ENCODE results near the gene SUPT6H. TPM values are rescaled to one million over a fixed set of nuclear protein-coding genes. Genes with fewer than 3 reads are reported as not detected.

Gene SUPT6H
- total and polyA plus RNA-seq, 9 of the 15 experiments (the other 6 are each of a cell fraction or from before 2014, with no cell fraction given), result 1.7 to 77.7 (median 49.2) TPM

- peak; percentile 34; the same call in 1 of the 2 replicates for TF ChIP-seq TEAD4 (IDR thresholded peaks at IDR 0.05; ENCODE audit: low read length)
- TF ChIP-seq TEAD4 (CRISPR knock-in tag; IDR thresholded peaks at IDR 0.05; ENCODE audit: borderline replicate concordance), result no peak
- TF ChIP-seq MYC (IDR thresholded peaks at IDR 0.05; ENCODE audit: low read depth, low read length), result peak; percentile 93
- TF ChIP-seq MYC (CRISPR knock-in tag; IDR thresholded peaks at IDR 0.05; ENCODE audit: borderline replicate concordance, low read depth), result peak; percentile 86; the same call in 1 of the 2 replicates
- peak; percentile 66; the same call in 1 of the 2 replicates for TF ChIP-seq MTA3 (IDR thresholded peaks at IDR 0.05; ENCODE audit: borderline replicate concordance)
- TF ChIP-seq ZSCAN32 (CRISPR knock-in tag; IDR thresholded peaks at IDR 0.05), result no peak
- TF ChIP-seq ZBTB2 (IDR thresholded peaks at IDR 0.05), result peak; percentile 88
- TF ChIP-seq ZFPM2 (CRISPR knock-in tag; IDR thresholded peaks at IDR 0.05), result peak; percentile 82; the same call in 1 of the 2 replicates
- no peak for TF ChIP-seq ZNF436 (CRISPR knock-in tag; IDR thresholded peaks at IDR 0.05)
- TF ChIP-seq TFAP4 (CRISPR knock-in tag; IDR thresholded peaks at IDR 0.05; ENCODE audit: borderline replicate concordance), result peak; percentile 47; the same call in 1 of the 2 replicates
- peak; percentile 86 for TF ChIP-seq PCBP1 (IDR thresholded peaks at IDR 0.05; ENCODE audit: low read depth, low read length, poor library complexity, severe bottlenecking)
- TF ChIP-seq ETV1 (tag; conservative IDR thresholded peaks at IDR 0.05; ENCODE audit: low read depth), result peak; percentile 78
- no peak for TF ChIP-seq KAT2B (IDR thresholded peaks at IDR 0.05; ENCODE audit: low read depth, low read length)
- TF ChIP-seq RCOR1 (IDR thresholded peaks at IDR 0.05; ENCODE audit: borderline replicate concordance in 1 of 2, low read depth in 2 of 2, low read length in 2 of 2), result 0 out of 4 replicates have a peak, but pooled peaks of 1 of the 2 experiments have one; percentile 1
- TF ChIP-seq KDM2B (CRISPR knock-in tag; IDR thresholded peaks at IDR 0.05), result peak; percentile 74; the same call in 1 of the 2 replicates
- TF ChIP-seq MAFF (IDR thresholded peaks at IDR 0.05; ENCODE audit: low read length), result no peak
- peak; percentile 64 for TF ChIP-seq SMAD1 (IDR thresholded peaks at IDR 0.05; ENCODE audit: low read depth, low read length, partially characterized antibody)
- TF ChIP-seq RBM15 (IDR thresholded peaks at IDR 0.05; ENCODE audit: insufficient read depth, low read length), result no peak
- no peak for TF ChIP-seq NFYB (IDR thresholded peaks at IDR 0.05; ENCODE audit: extremely low read depth, insufficient read length)
- peak; percentile 71 for TF ChIP-seq PML (IDR thresholded peaks at IDR 0.05; ENCODE audit: low read length)
- no peak for TF ChIP-seq AFF4 (CRISPR knock-in tag; IDR thresholded peaks at IDR 0.05)
- TF ChIP-seq U2AF1 (optimal IDR thresholded peaks at IDR 0.05; ENCODE audit: low read depth, low read length), result no peak
Measured at GRCh38 chr17:28728364-28729200, 66.6 kb downstream of the SUPT6H start, which contains the start of gene NEK8 (continued).

All from K562 (cell line).